Islet precursor cell (in vitro differentiated cells): ENCODE data around the gene PSME2.

Source experiments
- DNase-seq: peaks from one replicate; pipeline ENCODE4 v3.0.0-alpha.2; 2018

The PSME2 gene

GRCh38 chr14:24150993-24151392 is 4.6 kb upstream of the PSME2 start:
- no peak for DNase-seq

- no peak for DNase-seq
Measured at GRCh38 chr14:24150567-24150966, 4.2 kb upstream of the PSME2 start.

DNA sequence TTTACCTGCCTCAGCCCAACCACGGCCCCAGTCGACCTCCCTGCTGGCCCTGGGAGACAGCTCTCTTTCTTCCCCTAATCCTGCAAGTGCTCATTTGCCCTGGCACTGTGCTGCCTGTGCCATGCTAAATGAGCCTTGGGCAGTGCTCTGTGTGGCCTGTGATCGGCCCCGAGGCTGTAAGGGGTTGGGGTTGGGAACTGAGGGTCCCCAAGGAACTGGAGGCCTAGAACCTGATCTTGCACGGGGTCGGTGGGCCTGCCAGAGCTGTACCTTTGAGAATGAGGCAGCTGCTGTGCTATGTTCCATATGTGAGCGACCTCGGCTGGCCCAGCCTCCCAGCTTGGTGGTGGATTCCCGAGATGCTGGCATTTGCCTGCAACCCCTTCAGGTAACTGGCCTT is 3.7 kb upstream of the PSME2 start:
- no peak for DNase-seq

DNA sequence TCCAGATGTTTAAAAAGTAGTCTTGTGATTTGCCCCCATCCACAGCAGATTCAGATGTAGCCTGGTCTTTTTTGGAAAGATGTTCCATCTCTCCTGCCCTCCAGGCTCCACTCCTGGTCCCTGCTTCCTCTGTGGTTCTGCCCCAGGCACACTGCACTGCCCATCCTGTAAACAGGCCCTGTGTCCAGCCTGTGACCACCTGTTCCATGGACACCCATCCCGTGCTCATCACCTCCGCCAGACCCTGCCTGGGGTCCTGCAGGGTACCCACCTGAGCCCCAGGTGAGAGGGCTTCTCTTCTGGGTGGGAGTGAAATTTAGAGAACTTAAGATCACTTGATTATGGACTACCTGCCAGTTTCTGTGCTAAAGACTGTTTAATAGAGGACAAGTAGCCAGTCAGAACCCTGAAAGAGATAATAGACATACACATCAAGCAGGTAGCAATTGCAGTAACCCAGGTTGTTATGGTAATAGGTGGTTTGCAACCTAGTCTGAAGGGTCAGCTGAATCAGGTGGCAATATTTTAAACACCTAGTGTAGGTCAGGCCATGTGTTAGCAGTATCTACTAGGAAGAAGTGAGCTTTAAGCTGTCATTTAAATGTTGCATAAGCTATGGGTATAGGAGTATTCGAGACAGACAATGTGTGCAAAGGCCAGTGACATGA is 3.0 kb upstream of the PSME2 start:
- no peak for DNase-seq

- DNase-seq, result no peak
Measured at GRCh38 chr14:24147761-24148428, 1.5 kb upstream of the PSME2 start.

DNA sequence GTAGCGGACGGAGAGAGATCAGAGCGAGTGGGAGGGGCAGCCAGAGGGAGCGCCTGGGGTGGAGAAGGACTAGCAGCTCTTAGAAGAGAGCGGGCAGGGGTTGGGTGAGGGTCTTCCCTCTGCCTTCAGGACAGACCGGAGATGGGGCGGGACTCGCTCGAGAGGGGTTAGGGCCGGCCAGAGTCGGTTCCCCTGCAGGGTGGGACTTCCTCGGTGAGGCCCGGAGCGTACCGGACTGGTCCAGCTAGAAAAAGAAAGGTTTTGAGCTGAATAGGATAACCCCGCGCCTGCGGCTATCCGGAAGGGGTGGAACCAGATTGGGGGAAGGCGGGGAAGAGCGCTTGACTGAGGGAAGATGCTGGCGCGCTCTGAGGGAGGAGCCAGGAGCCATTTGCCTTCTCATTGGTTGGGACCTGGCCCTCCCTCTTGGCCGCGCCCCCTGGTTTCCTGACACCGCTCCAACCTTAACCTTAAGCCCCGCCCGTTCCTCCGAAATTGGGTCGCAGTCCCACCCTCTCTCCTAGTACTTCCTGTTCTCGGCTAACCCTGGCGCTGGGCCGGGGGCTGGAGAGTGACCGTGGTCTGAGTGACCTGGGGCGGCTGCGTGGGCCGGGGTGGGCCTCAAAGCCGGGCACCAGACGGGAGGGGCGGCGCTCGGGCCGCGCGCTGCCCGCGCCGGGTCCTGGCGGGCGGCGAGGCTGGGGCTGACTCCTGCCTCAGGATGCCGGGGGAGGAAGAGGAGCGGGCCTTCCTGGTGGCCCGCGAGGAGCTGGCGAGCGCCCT is 759 bp upstream of the PSME2 start, which contains the start of gene RNF31:
RNF31 (plus strand) TSS at position 521 of the 783 bp plus-strand sequence; CDS start at position 722, 201 bp downstream.
- DNase-seq, result peak; percentile 99

- no peak for DNase-seq
Measured at GRCh38 chr14:24145690-24146452, 539 bp downstream of the PSME2 start.

GRCh38 chr14:24145219-24145618 is 1.2 kb downstream of the PSME2 start:
- no peak for DNase-seq

- no peak for DNase-seq
Measured at GRCh38 chr14:24144451-24144850, 2.0 kb downstream of the PSME2 start.

DNA sequence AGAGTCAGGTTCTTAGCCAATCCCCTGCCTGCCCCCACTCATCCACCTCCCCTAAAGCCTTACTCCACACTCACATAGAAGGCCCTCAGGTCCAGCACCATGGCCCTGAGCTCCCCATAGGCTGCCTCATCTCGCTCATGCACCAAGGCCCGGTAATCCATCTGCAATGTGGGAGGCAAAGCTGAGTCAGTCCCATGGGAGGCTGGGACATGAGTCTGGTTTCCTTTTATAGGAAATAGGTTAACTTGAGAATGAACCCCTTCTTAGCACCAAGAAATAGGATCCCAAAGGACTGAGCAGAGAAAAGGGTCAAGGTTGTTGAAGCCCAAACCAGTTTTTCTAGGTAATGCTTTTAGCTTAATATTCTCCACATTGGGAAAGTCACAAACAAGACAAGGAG is 2.9 kb downstream of the PSME2 start:
- DNase-seq, result no peak

- DNase-seq, result peak; percentile 100
Measured at GRCh38 chr14:24141097-24141880, 5.1 kb downstream of the PSME2 start, which contains the start of gene EMC9. TSS of gene EMC9 (minus strand) at chr14:24141591. CDS start at chr14:24141304, 287 bp downstream.

- no peak for DNase-seq
Measured at GRCh38 chr14:24139272-24139934, 7.0 kb downstream of the PSME2 start.

DNA sequence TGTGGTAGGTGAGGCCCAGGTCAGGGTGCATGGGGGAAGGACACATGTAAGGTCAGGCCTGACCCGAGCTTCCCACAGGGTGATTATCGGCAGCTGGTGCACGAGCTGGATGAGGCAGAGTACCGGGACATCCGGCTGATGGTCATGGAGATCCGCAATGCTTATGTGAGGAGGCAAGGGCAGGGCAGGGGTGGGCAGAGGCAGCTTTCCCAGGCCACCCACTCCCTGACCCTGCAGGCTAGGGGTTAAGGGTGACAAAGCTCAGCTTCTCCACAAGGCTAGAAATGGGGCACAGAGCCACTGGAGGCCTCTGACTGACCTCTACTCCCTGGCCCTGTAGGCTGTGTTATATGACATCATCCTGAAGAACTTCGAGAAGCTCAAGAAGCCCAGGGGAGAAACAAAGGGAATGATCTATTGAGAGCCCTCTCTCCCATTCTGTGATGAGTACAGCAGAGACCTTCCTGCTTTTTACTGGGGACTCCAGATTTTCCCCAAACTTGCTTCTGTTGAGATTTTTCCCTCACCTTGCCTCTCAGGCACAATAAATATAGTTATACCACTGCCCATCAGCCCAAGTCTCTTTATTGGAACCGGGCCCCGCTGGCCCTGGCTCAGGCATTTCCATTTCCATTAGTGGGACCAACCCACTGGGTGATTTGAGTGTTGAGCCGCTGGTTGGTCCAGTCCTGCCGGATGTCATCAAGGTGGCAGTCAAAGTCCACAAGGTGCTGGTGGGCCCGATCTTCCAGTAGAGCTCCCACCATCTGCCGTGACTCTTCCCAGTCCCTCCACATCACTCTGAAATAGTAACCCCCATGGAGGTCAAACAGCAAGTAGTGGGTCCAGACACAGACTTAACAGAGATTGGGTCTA is 7.8 kb downstream of the PSME2 start:
- DNase-seq, result no peak

DNA sequence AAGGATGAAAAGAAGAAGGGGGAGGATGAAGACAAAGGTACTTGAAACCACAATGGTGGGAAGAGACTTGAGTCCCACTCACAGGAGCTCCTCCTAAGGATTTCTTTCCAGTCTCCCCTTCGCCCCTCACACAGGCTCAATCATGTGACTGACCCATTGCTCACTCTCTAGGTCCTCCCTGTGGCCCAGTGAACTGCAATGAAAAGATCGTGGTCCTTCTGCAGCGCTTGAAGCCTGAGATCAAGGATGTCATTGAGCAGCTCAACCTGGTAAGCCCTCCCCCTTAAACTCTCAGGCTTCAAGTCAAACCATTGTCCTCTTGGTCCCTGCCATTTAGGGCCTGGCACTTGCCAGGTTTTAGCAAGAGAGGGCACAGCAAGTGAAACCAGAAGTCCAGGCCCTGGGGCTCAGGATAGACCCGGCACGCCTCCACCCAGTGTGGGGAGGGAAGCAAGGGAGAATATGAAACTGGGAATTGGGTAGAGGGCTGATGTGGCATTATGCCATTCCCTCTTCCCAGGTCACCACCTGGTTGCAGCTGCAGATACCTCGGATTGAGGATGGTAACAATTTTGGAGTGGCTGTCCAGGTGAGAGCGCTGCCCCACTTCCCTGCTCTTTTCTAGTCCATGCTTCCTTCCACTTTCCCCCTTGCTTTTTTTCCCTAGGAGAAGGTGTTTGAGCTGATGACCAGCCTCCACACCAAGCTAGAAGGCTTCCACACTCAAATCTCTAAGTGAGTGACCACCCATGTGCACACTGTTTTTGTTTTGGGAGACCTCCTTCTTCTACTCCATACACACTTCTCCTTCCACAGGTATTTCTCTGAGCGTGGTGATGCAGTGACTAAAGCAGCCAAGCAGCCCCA is 8.6 kb downstream of the PSME2 start:
- DNase-seq, result no peak

GRCh38 chr14:24136684-24137528 is 9.5 kb downstream of the PSME2 start:
- no peak for DNase-seq

DNA sequence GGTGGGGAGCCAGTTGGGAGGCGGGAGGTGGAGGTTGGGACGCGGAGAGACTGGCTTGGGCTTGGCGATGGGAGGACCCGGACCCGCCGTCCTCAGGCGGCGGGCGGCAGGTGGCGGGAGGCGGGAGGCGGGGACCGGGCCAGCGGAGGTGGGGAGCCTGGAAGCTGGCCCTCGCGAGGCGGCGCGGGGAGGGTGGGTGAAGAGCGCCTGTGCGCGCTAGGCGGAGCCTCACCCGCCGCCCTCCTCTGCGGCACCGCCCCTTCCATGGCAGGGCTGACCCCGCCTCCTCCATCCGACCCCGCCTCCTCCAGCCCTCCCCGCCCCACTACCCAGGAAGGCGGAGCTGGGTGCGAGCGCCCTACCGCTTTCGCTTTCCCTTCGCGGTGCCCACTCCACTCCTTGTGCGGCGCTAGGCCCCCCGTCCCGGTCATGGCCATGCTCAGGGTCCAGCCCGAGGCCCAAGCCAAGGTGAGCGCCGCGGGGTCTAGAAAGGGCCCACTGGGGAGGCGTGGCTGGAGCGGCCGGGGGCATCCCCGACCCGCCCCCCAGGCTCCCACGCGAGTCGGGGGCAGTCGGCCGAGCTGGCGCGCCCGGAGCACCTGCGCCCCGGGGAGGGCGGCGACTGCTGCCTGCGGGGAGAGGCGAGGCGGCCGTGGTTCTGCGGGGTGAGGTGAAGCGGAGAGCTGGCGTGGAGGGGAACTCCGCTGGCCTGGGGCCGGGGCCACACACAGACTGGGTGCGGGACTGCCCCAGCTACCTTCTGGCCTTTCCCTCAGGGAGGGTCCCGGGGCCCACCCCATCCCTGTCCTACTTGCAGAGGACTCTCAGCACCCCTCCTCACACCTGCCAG is 10.4 kb downstream of the PSME2 start, which contains the start of gene PSME1:
PSME1 (plus strand) TSS at position 361 of the 850 bp plus-strand sequence; CDS start at position 430, 69 bp downstream.
- peak; percentile 94 for DNase-seq

GRCh38 chr14:24135584-24135833 is 10.9 kb downstream of the PSME2 start:
- no peak for DNase-seq

- DNase-seq, result no peak
Measured at GRCh38 chr14:24133735-24134134, 12.7 kb downstream of the PSME2 start.
